ENCODE measurements around the gene SNED1.

The SNED1 gene

DNA sequence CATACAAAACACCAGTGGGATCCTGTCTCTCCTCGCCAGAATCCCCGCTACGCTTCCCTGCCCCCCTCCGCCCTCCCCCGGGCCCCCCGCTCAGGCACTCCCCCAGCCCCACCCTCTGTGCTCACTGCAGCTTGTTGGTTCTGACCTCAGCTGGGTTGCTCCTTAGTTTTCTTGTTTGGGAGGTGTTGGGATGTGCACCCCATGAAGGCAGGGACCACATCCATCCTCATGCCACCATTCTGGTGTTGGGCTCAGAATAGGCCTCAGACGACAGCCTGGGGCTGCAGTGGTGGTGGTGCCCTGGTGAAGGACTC lies 4.6 kb downstream of the SNED1 start:
- TF ChIP-seq EZH2 (optimal IDR thresholded peaks at IDR 0.05; ENCODE audit: low read depth, low read length) (no peak), EZH2phosphoT487 (IDR thresholded peaks at IDR 0.05; ENCODE audit: low read length) (no peak)
- TF ChIP-seq, protein P1, sequence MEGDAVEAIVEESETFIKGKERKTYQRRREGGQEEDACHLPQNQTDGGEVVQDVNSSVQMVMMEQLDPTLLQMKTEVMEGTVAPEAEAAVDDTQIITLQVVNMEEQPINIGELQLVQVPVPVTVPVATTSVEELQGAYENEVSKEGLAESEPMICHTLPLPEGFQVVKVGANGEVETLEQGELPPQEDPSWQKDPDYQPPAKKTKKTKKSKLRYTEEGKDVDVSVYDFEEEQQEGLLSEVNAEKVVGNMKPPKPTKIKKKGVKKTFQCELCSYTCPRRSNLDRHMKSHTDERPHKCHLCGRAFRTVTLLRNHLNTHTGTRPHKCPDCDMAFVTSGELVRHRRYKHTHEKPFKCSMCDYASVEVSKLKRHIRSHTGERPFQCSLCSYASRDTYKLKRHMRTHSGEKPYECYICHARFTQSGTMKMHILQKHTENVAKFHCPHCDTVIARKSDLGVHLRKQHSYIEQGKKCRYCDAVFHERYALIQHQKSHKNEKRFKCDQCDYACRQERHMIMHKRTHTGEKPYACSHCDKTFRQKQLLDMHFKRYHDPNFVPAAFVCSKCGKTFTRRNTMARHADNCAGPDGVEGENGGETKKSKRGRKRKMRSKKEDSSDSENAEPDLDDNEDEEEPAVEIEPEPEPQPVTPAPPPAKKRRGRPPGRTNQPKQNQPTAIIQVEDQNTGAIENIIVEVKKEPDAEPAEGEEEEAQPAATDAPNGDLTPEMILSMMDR (IDR thresholded peaks at IDR 0.05; ENCODE audit: low read length): no peak
- no peak overlapping the region for H2AFZ ChIP-seq (ENCODE audit: low read length)
- no peak overlapping the region for H3K9ac ChIP-seq (ENCODE audit: low read length)
- H3K79me2 ChIP-seq (ENCODE audit: low read length): no peaks in the 10 kb centered on the region
- H3K9me3 ChIP-seq (replicated peaks; ENCODE audit: insufficient read depth, low read length): no peaks in the 10 kb centered on the region
- peaks cover 24% of the 10 kb centered on the region for H3K27me3 ChIP-seq (replicated peaks; ENCODE audit: insufficient read depth, low read length)
- no peak overlapping the region for H3K4me2 ChIP-seq (ENCODE audit: low read depth, low read length)
- H3K4me3 ChIP-seq (ENCODE audit: low read length): no peak overlapping the region
- H4K20me1 ChIP-seq (ENCODE audit: insufficient read depth, low read length): no peaks in the 10 kb centered on the region
- no peak for DNase-seq
- no peak overlapping the region for H3K27ac ChIP-seq (ENCODE audit: low read length)
- H3K36me3 ChIP-seq (replicated peaks; ENCODE audit: insufficient read depth, low read length): no peaks in the 10 kb centered on the region
- H3F3A ChIP-seq (ENCODE audit: insufficient read depth, low read length): no peaks in the 10 kb centered on the region
- H3K9me2 ChIP-seq (replicated peaks; ENCODE audit: insufficient read depth, low read length): no peaks in the 10 kb centered on the region
- no peaks in the 10 kb centered on the region for H3K4me1 ChIP-seq (ENCODE audit: low read length)

DNA sequence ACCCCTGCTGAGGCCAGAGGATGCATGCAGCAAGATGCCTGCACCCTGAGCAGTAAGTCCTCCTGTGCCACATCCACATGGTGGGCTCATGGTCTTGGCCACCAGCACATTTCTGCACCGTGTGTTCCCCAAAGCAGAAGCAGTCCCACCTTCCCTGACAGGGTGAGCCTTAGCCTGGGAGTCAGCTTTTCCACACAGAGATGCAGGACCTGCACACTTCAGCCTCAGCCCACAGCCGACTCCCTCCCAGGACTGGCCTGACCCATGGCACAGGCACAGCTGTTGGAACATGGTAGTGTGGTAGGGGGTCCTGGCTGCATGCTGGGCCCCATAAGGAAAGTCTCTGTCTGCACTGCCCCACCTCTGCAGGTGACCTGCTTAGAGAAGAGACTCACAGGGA lies 5.0 kb downstream of the SNED1 start:
- Histone ChIP-seq H3K9ac (ENCODE audit: low read length) (no peak overlapping the region), H3K36me3 (replicated peaks; ENCODE audit: insufficient read depth, low read length) (no peaks in the 10 kb centered on the region), H2AFZ (ENCODE audit: low read length) (no peak overlapping the region), H3K27ac (ENCODE audit: low read length) (no peak overlapping the region), H3K4me1 (ENCODE audit: low read length) (no peaks in the 10 kb centered on the region), H3K4me2 (ENCODE audit: low read depth, low read length) (no peak overlapping the region), H3K27me3 (replicated peaks; ENCODE audit: insufficient read depth, low read length) (peaks cover 28% of the 10 kb centered on the region), H3K79me2 (ENCODE audit: low read length) (no peaks in the 10 kb centered on the region), H4K20me1 (ENCODE audit: insufficient read depth, low read length) (no peaks in the 10 kb centered on the region), H3K9me3 (replicated peaks; ENCODE audit: insufficient read depth, low read length) (no peaks in the 10 kb centered on the region), H3K4me3 (ENCODE audit: low read length) (no peak overlapping the region), H3F3A (ENCODE audit: insufficient read depth, low read length) (no peaks in the 10 kb centered on the region), H3K9me2 (replicated peaks; ENCODE audit: insufficient read depth, low read length) (no peaks in the 10 kb centered on the region)
- DNase-seq: no peak
- TF ChIP-seq, protein P1 (IDR thresholded peaks at IDR 0.05; ENCODE audit: low read length): no peak
- TF ChIP-seq EZH2phosphoT487 (IDR thresholded peaks at IDR 0.05; ENCODE audit: low read length) (no peak), EZH2 (optimal IDR thresholded peaks at IDR 0.05; ENCODE audit: low read depth, low read length) (no peak)

DNA sequence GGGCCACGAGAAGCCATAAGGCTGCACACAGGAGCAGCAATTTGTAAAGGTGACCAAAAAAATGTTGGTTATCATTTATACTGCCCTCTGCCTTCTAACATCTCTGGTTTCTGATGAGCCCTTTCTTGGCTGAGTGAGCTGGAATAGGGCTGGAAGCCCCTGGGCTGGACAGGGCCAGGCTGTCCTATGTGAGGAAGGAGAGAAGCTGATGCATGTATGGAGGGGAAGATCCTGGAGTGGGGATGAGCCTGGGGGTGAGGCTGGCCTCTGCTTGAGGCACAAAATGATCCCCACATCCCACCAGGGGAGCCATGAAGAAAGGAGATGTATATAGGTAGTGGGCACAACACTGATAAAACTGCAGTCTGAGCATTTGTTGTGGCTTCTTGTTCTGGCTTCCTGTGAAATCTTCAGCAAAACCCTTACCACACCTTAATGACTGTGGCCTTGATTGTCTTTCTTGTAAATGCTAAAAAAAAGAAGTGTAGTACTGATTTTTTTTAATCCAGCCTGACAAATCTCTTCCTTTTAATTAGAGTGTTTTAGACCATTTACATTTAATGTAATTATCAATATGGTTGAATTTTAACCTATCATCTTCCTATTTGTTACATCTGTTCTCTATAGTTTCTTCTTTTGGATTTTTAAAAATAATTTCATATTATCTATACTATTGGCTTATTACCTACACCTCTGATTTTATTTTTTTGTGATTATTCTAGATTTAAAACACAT lies 5.6 kb downstream of the SNED1 start:
- no peak overlapping the region for H3K9ac ChIP-seq (ENCODE audit: low read length)
- DNase-seq: no peak
- no peak overlapping the region for H3K4me2 ChIP-seq (ENCODE audit: low read depth, low read length)
- H3K27ac ChIP-seq (ENCODE audit: low read length): no peak overlapping the region
- H2AFZ ChIP-seq (ENCODE audit: low read length): no peak overlapping the region
- no peaks in the 10 kb centered on the region for H4K20me1 ChIP-seq (ENCODE audit: insufficient read depth, low read length)
- H3K4me3 ChIP-seq (ENCODE audit: low read length): no peak overlapping the region
- H3K79me2 ChIP-seq (ENCODE audit: low read length): no peaks in the 10 kb centered on the region
- H3F3A ChIP-seq (ENCODE audit: insufficient read depth, low read length): no peaks in the 10 kb centered on the region
- H3K9me3 ChIP-seq (replicated peaks; ENCODE audit: insufficient read depth, low read length): no peaks in the 10 kb centered on the region
- TF ChIP-seq EZH2 (optimal IDR thresholded peaks at IDR 0.05; ENCODE audit: low read depth, low read length) (no peak), EZH2phosphoT487 (IDR thresholded peaks at IDR 0.05; ENCODE audit: low read length) (no peak)
- TF ChIP-seq, protein P1 (IDR thresholded peaks at IDR 0.05; ENCODE audit: low read length): no peak
- no peaks in the 10 kb centered on the region for H3K4me1 ChIP-seq (ENCODE audit: low read length)
- peaks cover 33% of the 10 kb centered on the region for H3K27me3 ChIP-seq (replicated peaks; ENCODE audit: insufficient read depth, low read length)
- no peaks in the 10 kb centered on the region for H3K36me3 ChIP-seq (replicated peaks; ENCODE audit: insufficient read depth, low read length)
- H3K9me2 ChIP-seq (replicated peaks; ENCODE audit: insufficient read depth, low read length): no peaks in the 10 kb centered on the region
